GM21576 (cell line): ENCODE results near the gene DPM3.
A peak's percentile ranks its signal among the peaks of the same experiment; 100 is the strongest.
"Not testable (repeated sequence)": the region's sequence is repeated elsewhere in the genome, so short reads cannot be mapped to it uniquely, and the experiment has no call there.

ENCODE experiments used
- ATAC-seq: cut with Tn5 transposase; IDR thresholded peaks from one replicate; pipeline ENCODE4 v1.9.1; 2021; ENCODE audit warnings: mild to moderate bottlenecking, moderate library complexity; ENCODE audit not compliant: unreplicated experiment

DPM3 gene

GRCh38 chr1:155162631-155163030 is 22.3 kb upstream of the DPM3 start:
- ATAC-seq: not testable (repeated sequence)

GRCh38 chr1:155160128-155160527 is 19.8 kb upstream of the DPM3 start:
- no peak for ATAC-seq

DNA sequence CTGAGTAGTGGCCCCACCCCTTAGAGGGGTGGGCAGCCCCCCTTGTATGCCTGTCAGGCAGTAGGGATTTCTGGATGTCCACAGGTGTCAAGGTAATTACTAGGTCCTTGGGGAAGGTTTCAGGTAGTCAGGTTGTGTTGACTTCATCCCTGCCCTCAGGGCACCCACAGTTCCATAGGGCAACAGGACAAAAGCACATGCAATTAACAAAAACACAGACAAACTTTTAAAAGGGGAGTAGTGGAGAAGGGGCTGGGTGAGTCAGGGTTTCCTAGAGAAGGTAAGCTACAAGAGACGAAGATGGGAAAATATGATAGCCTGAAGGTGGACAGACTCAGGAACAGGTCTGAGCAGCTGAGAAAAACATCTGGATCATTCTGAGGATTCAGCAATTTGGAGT is 18.7 kb upstream of the DPM3 start:
- no peak for ATAC-seq

DNA sequence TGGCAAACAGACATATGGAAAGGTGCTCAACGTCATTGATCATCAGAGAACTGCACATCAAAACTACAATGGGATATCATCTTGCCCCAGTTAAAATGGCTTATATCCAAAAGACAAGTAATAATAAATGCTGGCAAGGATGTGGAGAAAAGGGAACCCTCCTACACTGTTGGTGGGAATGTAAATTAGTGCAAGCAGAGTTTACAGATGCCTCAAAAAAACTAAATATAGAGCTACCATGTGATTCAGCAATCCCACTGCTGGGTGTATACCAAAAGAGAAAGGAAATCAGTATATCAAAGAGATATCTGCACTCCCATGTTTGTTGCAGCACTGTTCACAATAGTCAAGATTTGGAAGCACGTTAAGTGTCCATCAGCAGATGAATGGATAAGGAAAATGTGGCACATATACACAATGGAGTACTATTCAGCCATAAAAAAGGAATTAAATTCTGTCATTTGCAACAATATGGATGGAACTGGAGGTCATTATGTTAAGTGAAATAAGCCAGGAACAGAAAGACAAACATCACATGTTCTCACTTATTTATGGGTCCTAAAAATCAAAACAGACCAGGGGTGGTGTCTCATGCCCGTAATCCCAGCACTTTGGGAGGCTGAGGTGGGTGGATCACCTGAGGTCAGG is 15.8 kb upstream of the DPM3 start:
- ATAC-seq: not testable (repeated sequence)

DNA sequence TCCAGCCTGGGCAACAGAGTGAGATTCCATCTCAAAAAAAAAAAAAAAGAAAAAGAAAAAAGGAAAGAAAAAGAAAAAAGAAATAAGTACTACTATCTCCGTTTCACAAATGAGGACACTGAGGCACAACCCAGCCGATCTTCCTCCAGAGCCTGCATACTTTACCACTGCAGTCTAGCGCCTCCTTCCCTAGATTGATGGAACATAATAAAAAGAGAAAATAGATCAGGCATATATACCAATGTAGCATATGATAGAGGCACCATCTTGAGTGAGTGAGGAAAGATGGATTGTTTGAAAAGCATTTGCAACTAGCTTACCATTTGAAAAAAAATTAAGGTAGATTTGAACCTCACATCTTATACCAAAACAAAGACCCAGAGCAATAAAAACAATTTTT is 5.2 kb upstream of the DPM3 start:
- no peak for ATAC-seq

DNA sequence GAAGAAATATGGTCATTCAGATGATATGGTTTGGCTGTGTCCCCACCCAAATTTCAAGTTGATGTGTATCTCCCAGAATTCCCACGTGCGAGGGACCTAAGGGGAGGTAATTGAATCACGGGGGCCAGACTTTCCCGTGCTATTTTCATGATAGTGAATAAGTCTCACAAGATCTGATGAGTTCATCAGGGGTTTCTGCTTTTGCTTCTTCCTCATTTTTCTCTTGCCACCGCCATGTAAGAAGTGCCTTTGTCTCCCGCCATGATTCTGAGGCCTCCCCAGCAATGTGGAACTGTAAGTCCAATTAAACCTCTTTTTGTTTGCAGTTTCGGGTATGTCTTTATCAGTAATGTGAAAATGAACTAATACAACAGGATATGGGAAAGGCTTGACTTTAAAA is 1.4 kb upstream of the DPM3 start:
- ATAC-seq: no peak

- no peak for ATAC-seq
These were observed 261 bp upstream of the DPM3 start for GRCh38 chr1:155140630-155140953.

DNA sequence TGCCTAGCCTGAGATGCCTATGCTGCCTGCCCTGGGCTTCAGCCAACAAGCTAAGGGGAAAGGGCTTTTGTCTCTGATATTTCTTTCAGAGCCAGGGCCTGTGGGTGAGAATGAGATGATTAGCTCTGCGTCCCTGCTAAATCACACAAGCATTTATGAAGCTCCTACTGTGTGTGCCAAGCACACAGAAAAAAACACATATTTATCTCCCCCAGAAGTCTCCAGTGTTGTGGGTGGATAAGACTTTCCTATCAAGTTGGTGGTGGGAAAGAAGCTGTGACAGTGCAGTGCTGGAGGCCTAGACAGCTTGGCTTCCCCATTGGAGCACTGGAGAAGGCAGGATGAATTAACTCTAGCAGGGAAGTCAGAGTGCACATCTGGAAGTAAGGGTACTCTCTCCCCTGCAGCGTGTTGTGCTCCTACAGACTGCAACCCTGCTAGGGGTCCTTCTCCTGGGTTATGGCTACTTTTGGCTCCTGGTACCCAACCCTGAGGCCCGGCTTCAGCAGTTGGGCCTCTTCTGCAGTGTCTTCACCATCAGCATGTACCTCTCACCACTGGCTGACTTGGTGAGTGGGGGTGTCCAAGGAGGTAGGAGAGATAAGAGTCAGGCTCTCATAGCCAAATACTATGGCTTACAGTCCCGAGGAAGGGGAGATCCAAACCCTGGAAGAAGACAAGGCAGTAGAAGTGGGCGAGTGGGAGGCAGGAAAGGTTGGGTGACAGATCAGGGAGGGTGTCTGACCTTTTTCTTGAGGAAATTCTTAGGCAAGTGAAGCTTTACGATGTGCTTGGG is 3.0 kb downstream of the DPM3 start:
- no peak for ATAC-seq

GRCh38 chr1:155136748-155137147 is 3.6 kb downstream of the DPM3 start:
- no peak for ATAC-seq

- peak; percentile 55 for ATAC-seq
These were observed 4.8 kb downstream of the DPM3 start, which contains the start of gene SLC50A1 for GRCh38 chr1:155135415-155136028. Gene SLC50A1 (plus strand): TSS chr1:155135852. CDS start chr1:155135912, 60 bp downstream.

- ATAC-seq: no peak
These were observed 5.4 kb downstream of the DPM3 start for GRCh38 chr1:155134880-155135414.

GRCh38 chr1:155134322-155134721 is 6.0 kb downstream of the DPM3 start:
- no peak for ATAC-seq

GRCh38 chr1:155133799-155134281 is 6.5 kb downstream of the DPM3 start:
- no peak for ATAC-seq

DNA sequence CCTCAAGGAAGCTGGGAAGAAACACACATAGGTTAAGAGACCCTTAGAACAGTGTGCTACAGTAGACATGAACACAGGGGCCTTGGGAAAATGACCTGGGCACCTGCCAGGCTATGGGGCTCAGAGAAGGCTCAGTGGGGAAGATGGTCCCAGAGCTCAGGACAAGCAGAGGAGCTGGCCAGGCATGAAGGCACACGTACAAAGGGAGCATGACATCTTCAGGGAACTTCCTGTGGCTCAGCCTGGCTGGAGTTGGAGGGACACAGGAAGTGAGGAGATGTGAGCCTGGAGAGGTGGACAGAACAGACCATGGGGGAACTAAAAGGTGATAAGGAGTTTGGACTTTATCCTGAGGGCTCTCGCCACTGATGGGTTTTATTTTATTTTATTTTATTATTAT is 8.5 kb downstream of the DPM3 start:
- ATAC-seq: no peak

GRCh38 chr1:155131285-155131684 is 9.0 kb downstream of the DPM3 start:
- ATAC-seq: no peak

GRCh38 chr1:155130272-155131006 is 9.9 kb downstream of the DPM3 start:
- no peak for ATAC-seq

DNA sequence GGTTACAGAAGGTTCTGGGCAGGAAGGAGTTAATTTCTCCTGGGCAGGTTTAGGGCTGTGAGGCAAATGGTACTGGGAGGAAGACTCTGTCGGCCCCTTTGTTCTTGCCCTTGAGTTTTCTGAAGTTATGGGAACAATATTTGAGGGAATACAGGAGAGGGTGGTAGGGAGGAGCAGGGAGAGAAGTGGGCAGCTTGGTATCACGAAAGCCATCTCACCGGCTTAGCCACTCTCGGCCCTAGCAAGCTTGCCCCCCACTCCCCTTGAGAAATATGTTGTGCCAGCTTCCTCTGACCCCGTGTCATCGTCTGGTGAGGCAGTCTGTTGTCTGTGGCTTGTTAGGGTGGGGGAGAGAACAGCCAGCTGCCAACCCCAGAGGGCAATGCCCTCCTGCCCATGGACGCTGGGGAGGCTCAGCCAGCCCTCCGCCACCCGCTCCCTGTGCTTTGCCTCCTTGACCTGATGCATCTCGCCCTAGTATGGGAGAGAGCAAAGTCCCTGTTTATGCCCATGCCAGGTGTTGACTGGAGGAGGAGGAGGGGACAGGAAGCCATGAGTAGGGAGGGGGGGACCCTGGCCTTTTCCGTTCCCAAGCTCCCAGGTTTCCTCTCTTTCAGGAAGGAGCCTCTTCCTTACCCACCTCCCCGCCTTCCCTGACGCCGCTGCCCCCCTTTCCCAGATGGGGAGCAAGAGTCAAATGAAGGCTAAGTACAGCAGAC is 11.4 kb downstream of the DPM3 start:
- no peak for ATAC-seq

DNA sequence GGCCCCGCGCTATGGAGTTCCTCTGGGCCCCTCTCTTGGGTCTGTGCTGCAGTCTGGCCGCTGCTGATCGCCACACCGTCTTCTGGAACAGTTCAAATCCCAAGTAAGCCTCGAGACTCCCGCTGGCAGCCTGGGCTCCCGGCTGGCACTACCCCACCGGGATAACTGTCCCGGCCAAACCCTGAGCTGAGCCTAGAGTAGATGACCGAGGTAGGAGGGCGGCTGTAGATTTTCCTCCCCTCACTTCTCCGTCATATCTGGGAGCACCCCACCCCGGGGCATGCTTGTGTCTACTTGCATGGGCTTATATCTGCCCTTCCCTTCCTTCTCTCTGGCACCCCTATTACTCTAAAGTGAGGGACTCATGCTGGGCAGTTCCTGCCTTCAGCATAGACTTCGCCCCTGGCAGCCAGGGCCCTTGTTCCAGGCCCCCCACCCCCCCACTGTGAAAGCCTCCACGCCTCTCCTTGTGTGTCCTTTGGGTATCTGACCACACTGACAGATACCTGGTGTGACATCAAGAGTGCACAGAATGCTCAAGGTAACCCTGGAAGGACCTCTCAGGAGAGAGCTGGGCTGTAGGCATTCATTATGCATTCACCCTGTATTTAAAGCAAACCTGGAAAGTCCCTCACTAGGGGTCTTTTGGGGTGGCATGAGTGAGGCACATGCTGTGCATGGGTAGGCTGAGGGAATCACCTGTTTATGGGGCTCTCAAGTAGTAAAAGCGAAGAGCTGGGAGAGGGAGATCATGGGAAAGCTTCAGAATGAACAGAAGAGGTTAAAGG is 12.2 kb downstream of the DPM3 start:
- no peak for ATAC-seq

DNA sequence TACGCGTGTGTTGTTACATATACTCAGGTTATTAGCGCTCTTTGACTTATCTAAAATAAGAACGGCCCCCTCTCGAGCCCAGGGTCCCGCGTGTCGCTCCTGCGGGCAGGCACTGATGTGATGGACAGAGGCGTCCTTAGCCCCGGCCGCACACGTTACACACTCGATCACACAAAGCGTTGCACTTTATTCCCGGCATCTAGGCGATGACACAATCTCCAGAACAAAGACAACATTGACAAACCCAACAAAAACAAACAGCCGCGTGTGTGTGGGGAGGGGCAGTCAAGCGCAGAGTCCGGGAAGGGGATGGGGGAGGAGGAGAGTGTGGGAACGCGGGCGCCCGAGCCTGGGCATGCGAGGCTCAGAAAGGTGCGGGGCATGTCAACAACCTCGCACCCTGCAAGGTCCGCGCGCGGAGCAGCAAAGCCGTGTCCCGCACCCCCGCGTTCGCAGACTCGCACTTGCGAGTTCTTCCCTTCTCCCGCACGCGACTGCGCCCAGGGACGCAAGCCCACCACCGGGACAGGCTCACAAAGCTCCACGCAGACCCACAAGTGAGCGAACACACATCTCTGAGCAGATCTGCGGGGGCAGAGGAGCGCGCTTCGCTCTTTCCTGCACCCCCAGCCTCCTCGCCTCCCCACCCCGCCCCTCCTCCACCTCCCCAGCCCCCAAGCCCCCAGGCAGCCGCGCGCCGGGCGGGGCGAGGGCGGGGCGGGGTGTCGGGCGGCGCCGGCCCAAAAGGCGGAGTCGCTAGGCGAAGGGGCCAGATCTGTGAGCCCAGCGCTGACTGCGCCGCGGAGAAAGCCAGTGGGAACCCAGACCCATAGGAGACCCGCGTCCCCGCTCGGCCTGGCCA is 13.0 kb downstream of the DPM3 start, which contains the start of gene EFNA1:
Gene EFNA1 (plus strand): TSS at position 772 of the 862 bp plus-strand sequence. CDS start 102 bp downstream, outside the sequence.
- ATAC-seq: no peak
